K562 (cell line): ENCODE results near the gene ARHGEF38. TPM values are rescaled to one million over a fixed set of nuclear protein-coding genes. Genes with fewer than 3 reads are reported as not detected.

Experiments used
- CXXC5 ChIP-seq: fragments of 250-450 bp; sonication (Bioruptor Pico); IDR thresholded peaks from 2 replicates; pipeline ENCODE4 v1.8.0; 2022; ENCODE audit warnings: inconsistent platforms, mild to moderate bottlenecking, moderate library complexity
- GATA2 ChIP-seq: sonication (generic); formaldehyde crosslinking; IDR thresholded peaks from 2 replicates; pipeline ENCODE4 v1.4.0; 2020; ENCODE audit warnings: mild to moderate bottlenecking, missing genetic modification reagents
- HCFC1 ChIP-seq: IDR thresholded peaks from 2 replicates; pipeline ENCODE4 v1.6.1; 2012; ENCODE audit warnings: low read depth, low read length, improper control_type of control experiment
- HNRNPK ChIP-seq: fragments of 200-400 bp; formaldehyde crosslinking; IDR thresholded peaks from one replicate; pipeline ENCODE4 v1.6.1; 2018; ENCODE audit warnings: mild to moderate bottlenecking, low read depth, low read length; ENCODE audit not compliant: poor library complexity, severe bottlenecking
- IRF9 ChIP-seq: fragments of 450-650 bp; IDR thresholded peaks from 2 replicates; pipeline ENCODE4 v1.6.1; 2016; ENCODE audit warnings: missing biosample characterization, missing genetic modification characterization
- L3MBTL2 ChIP-seq: fragments of 450-650 bp; IDR thresholded peaks from 2 replicates; pipeline ENCODE4 v1.6.1; 2016; ENCODE audit warnings: mild to moderate bottlenecking, moderate library complexity
- PBX2 ChIP-seq, 2 experiments: IDR thresholded peaks in 1 of 2; conservative IDR thresholded peaks in 1 of 2; 2 replicates each; pipeline ENCODE4 v1.6.1; 2016; ENCODE audit warnings: low read depth in 2 of 2, mild to moderate bottlenecking in 1 of 2, missing compliant biosample characterization in 1 of 2, missing genetic modification characterization in 1 of 2, moderate library complexity in 1 of 2
- PKNOX1 ChIP-seq: fragments of 450-650 bp; IDR thresholded peaks from 2 replicates; pipeline ENCODE4 v1.6.1; 2016
- POU5F1 ChIP-seq: fragments of 150-350 bp; IDR thresholded peaks from 2 replicates; pipeline ENCODE4 v1.6.1; 2014; ENCODE audit warnings: borderline replicate concordance, low read length, low read depth, mild to moderate bottlenecking; ENCODE audit not compliant: partially characterized antibody
- PRMT5 ChIP-seq: sonication (generic); formaldehyde crosslinking; IDR thresholded peaks from 2 replicates; pipeline ENCODE4 v1.5.0; 2020; ENCODE audit warnings: missing genetic modification reagents
- PTBP1 ChIP-seq: fragments of 200-400 bp; formaldehyde crosslinking; IDR thresholded peaks from 2 replicates; pipeline ENCODE4 v1.6.1; 2017; ENCODE audit warnings: low read depth, low read length
- RAD51 ChIP-seq: fragments of 450-650 bp; IDR thresholded peaks from 2 replicates; pipeline ENCODE4 v1.7.1; 2016; ENCODE audit warnings: low read depth, mild to moderate bottlenecking, borderline replicate concordance
- RHOXF2B ChIP-seq: fragments of 250-450 bp; sonication (Bioruptor Pico); conservative IDR thresholded peaks from 2 replicates; pipeline ENCODE4 v1.5.1; 2021
- TAF15 ChIP-seq: fragments of 200-400 bp; formaldehyde crosslinking; IDR thresholded peaks from 2 replicates; pipeline ENCODE4 v1.6.1; 2017; ENCODE audit warnings: mild to moderate bottlenecking, low read depth, low read length, moderate library complexity
- THAP12 ChIP-seq: fragments of 250-450 bp; sonication (Bioruptor Pico); IDR thresholded peaks from 2 replicates; pipeline ENCODE4 v1.9.0; 2021; ENCODE audit warnings: mild to moderate bottlenecking, inconsistent platforms
- ZBTB7A ChIP-seq: IDR thresholded peaks from 2 replicates; pipeline ENCODE4 v1.6.1; 2011; ENCODE audit warnings: low read depth, mild to moderate bottlenecking, low read length, moderate library complexity, borderline replicate concordance; ENCODE audit not compliant: control insufficient read depth
- ZNF3 ChIP-seq: fragments of 250-450 bp; sonication (Bioruptor Pico); IDR thresholded peaks from 2 replicates; pipeline ENCODE4 v1.5.0; 2021; ENCODE audit warnings: mild to moderate bottlenecking, moderate library complexity
- ZNF695 ChIP-seq: fragments of 450-650 bp; formaldehyde crosslinking; IDR thresholded peaks from 2 replicates; pipeline ENCODE4 v1.4.0; 2020; ENCODE audit warnings: mild to moderate bottlenecking, moderate library complexity
- polyA plus RNA-seq, 8 experiments: library from polyadenylated mRNA; depleted of rRNA in 4 of 8; stranded (reverse) in 5 of 8; unstranded in 3 of 8; fragments of >200 nt; fragmentation: Nextera tagmentation in 2 of 8; fragmentation: Illumina TruSeq in 1 of 8; extraction: Ambion mirVana in 2 of 8; extraction: Trizol in 1 of 8; gene quantifications; 2 replicates each; pipeline versions ENCODE4 v1.2.1 to v1.2.3, GENCODE V29; 2011 to 2014; ENCODE audit warnings: inconsistent platforms in 1 of 8, missing spikeins in 1 of 8
- total RNA-seq, 7 experiments: library from RNA; depleted of rRNA in 6 of 7; stranded (reverse); fragments of >200 nt in 6 of 7; fragmentation: Illumina TruSeq in 2 of 7; extraction: Trizol in 2 of 7; gene quantifications; 2 replicates each; pipeline versions ENCODE4 v1.2.1 to v1.2.3, GENCODE V29; 2011 to 2021; ENCODE audit warnings: low replicate concordance in 1 of 7

ARHGEF38 gene
- total and polyA plus RNA-seq, 9 of the 15 experiments (the other 6 are each of a cell fraction or from before 2014, with no cell fraction given), result 0.17 TPM; not detected in 8

- TF ChIP-seq PBX2 (CRISPR knock-in tag; IDR thresholded peaks at IDR 0.05; ENCODE audit: low read depth), result no peak
- TF ChIP-seq PBX2 (tag; conservative IDR thresholded peaks at IDR 0.05; ENCODE audit: low read depth), result peak; percentile 85
- no peak for TF ChIP-seq CXXC5
- TF ChIP-seq THAP12, result no peak
- no peak for TF ChIP-seq L3MBTL2
- no peak for TF ChIP-seq HNRNPK
- no peak for TF ChIP-seq ZNF3 (CRISPR knock-in tag)
- no peak for TF ChIP-seq GATA2 (CRISPR knock-in tag)
- TF ChIP-seq HCFC1, result no peak
- no peak for TF ChIP-seq ZBTB7A
- TF ChIP-seq PRMT5 (CRISPR knock-in tag), result no peak
- no peak for TF ChIP-seq POU5F1
- TF ChIP-seq RHOXF2B (CRISPR knock-in tag), result no peak
- TF ChIP-seq TAF15, result no peak
- peak; percentile 62 for TF ChIP-seq PKNOX1
- TF ChIP-seq IRF9 (tag), result no peak
- no peak for TF ChIP-seq PTBP1
- TF ChIP-seq RAD51, result no peak
- no peak for TF ChIP-seq ZNF695 (CRISPR knock-in tag)
Measured at GRCh38 chr4:105650190-105650589, 97.8 kb downstream of the ARHGEF38 start (continued).
